CD4-positive, alpha-beta T cell treated with Interleukin-15 for 4 hours (primary cell): ENCODE measurements around the gene GPRC5B.

ENCODE experiments used
- DNase-seq: peaks from one replicate; pipeline ENCODE4 v3.0.0-alpha.2; 2020; ENCODE audit warnings: low spot score

Gene GPRC5B

DNA sequence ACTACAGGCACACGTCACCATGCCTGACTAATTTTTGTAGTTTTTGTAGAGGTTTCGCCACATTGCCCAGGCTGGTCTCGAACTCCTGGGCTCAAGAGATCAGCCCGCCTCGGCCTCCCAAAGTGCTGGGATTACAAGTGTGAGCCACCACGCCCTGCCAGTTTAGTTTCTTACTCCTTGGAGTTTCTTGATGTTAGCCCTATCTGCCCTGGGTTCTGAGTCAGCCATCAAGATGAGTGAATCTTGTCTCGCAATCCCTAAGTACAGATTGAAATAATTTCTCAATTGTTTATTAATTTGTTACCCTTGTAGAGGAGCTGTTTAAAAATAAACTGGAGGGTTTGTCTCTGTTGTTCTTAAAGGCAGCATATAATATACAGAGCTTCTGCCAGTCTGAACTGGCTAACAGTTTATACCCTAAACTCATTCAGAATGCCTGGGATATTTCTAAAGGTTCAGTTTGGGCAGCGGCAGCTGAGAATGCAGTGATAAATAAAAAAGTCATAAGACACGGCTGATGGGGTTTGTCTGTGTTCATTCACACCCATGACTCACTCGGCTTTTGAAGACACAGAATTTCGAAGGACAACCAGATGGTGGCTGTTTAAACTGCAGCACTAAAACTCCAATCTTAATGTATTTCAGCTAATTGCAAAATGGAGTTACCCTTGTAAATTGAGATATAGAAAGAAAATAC is 39.6 kb downstream of the GPRC5B start:
- no peak for DNase-seq

DNA sequence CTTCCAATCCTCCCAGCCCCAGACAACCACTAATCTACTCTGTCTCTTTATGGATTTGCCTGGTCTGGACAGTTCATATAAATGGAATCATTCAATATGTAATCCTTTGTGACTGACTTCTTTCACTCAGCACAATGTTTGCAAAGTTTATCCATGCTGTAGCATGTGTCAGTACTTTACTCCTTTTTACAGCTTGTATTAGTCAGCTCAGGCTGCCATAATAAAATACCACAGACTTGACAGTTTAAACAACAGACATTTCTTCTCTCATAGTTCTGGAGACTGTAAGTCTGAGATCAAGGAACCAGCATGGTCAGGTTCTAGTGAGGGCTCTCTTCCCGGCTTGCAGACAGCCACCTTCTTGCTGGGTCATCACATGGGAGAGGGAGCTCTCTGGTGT is 41.3 kb downstream of the GPRC5B start:
- DNase-seq, result no peak

DNA sequence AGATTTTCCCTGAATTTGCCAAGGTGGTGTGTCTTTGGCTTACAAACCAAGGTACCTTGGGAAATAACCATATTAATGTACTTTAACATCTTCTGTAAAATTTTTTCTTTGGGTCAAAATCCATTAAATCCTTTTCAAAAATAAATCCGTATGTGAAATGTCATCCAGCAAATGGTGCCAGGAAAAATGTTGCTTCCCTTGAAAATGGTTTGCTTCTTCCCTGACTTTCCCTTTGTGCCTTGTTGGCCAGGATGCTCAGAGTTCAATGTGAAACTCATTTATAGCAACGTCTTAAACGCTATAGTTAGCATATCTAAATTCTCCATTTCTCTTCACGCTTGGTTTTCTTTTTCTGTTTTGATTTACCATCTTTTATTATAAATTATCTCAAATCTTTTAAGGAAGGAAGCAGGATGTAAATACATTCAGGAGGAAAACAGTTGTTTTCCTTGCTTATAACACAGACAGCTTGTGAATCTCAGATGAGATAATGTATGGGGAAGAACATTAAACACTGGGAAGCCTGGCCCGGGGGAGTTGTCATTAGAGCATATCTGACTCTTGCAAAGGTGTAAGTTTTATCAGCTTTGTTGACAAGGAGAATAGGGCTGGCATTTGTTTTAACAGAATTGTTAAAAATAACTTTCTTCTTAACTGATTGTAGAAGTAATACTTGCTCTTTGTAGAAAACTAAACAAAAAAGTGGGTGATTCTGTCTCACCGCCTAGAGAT is 42.1 kb downstream of the GPRC5B start:
- no peak for DNase-seq

GRCh38 chr16:19841184-19841583 is 43.5 kb downstream of the GPRC5B start:
- DNase-seq, result no peak

DNA sequence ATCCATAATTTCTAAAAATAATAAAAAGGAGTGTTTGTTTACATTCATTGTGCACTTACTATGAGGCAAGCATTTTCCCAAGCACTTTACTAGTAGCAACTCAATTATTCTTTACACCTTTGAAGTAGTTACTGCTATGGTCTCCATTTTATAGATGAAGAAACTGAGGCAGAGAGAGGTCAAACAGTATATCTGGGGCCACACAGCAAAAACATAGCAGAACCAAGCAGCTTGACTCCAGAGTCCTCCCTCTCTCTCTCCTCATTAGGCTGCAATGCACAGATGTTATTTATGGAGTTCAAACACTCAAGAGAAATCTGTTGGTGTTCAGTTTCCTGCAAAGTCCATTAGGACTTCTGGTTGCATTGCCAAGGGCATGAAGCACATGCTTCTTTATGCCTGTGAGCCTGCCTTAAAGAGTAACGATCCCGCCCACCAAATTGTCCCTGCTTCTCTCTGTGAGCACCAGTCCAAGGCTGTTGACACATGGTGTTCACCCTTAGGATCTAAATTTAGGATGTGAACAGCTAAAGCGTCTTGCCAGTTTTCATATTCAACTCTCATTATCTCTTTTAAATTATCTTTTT is 44.0 kb downstream of the GPRC5B start:
- DNase-seq, result no peak

- no peak for DNase-seq
Observed at GRCh38 chr16:19837984-19838707, 46.5 kb downstream of the GPRC5B start.

- DNase-seq, result no peak
Observed at GRCh38 chr16:19837331-19837980, 47.2 kb downstream of the GPRC5B start.

DNA sequence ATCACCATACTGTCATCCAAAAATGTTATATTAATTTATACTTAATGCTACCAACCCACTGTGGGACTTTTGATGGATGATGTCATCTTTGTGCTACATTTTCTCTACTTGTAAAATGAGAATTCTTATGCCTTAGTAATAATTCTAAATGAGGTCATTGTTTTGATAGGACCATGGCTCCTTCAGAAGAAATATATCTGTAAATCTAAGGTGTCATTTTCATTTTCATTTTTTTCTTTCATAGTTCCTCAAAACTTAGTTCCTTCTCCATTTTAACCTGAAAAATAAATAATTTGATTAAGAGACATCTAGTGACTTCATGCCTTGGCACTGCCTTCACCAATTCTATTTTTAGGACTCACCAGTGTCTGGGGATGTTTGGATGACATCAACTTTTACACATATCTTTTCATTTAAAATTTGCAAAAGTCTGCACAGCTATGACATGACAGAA is 48.7 kb downstream of the GPRC5B start:
- no peak for DNase-seq

DNA sequence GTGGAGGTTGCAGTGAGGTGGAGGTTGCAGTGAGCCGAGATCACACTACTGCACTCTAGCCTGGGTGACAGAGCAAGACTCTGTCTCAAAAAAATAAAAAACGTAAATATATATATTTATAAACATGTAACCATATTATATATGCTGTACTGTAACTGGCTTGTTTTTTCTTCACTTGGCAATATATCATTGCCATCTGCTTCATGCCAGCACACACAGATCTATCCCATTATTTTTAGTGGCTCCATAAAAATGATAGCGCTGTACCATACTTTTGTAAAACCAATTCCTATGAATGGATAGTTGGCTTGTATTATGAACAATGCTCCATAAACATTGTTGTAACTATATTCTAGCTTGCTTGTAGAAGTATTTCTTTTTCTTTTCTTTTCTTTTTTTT is 49.5 kb downstream of the GPRC5B start:
- no peak for DNase-seq

DNA sequence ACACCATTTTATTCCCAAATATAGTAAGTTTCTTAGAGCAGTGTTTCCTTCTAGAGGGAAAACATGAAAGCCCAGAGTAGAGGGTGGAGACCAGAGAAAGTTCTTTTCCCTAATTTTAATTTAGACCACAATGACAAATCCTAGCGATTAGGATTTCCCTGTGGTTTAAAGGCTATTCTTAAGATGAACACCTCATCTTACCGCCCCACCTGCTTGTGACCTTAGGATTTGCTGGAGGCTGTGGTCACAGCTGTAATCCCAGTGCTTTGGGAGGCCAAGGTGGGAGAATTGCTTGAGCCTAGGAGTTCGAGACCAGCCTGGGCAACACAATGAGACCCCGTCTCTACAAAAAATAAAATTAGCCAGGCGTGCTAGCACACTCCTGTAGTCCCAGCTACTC is 51.1 kb downstream of the GPRC5B start:
- DNase-seq, result no peak

- no peak for DNase-seq
Observed at GRCh38 chr16:19833176-19833575, 51.5 kb downstream of the GPRC5B start.

DNA sequence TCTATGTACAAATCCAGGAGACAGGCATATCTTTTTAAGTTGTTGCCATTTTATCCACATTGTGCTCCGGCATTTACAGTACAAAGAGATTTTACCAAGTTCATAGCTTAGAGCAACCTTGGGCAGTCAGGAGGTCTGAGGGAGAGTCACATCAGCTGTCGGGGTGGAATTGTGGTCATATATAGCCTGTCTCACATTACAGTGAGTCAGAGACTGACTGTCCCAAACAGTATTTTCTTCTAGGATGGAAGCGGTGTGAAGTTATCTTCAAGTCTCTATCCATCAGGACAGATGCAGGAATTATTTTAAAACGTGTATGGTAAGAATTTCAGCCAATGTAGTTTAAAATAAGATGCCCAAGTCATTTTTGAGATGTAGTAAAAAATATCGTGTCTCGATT is 53.0 kb downstream of the GPRC5B start:
- no peak for DNase-seq

DNA sequence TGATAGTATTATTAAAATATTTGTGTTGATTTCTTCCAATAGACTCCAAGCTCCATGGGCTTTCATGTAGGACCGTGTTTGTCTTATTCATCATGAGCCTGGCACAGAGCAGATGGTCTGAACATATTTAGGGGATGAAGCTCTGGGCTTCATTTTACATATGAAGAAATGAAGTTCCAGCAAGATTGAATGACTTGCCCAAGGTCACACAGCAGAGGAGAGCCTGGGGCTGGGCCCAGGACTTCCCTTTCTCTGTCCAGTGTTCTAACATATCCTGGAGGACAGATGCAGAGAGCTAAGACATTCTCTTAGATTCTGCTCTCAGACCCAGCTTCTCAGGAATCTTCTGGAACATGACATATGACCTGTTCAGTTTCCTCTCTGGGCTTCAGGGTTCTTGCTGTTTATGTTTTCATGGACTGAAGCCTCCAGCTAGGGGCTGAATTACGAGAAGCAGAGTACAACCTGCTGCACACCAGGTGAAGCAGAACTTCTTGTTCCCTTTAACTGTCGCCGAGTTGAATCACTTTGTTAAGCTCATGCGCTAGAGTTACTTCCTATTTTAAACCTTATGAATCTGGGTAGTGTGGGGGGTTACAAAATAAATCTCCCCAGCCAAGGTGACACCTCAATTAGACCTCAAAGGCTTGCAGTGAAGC is 53.6 kb downstream of the GPRC5B start:
- DNase-seq, result no peak

- no peak for DNase-seq
Observed at GRCh38 chr16:19829844-19830692, 54.6 kb downstream of the GPRC5B start.

- DNase-seq, result no peak
Observed at GRCh38 chr16:19824216-19824615, 60.4 kb downstream of the GPRC5B start.

- no peak for DNase-seq
Observed at GRCh38 chr16:19823322-19823721, 61.3 kb downstream of the GPRC5B start.

DNA sequence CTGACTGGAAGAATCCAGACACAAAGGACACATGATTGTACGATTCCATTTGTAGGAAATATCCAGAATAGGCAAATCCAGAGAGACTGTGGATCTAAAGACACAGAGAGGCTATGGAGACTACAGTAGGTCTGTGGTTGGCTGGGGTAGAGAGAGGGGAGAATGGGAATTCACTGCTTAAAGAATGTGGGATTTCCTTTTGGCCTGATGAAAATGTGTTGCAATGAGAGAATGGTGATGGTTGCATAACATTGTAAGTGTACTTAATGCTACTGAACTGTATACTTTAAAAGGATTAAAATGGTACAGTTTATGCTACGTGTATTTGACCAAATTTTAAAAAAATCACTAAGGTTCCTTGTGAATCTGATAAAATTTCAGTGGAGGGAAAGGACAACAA is 62.1 kb downstream of the GPRC5B start:
- no peak for DNase-seq

DNA sequence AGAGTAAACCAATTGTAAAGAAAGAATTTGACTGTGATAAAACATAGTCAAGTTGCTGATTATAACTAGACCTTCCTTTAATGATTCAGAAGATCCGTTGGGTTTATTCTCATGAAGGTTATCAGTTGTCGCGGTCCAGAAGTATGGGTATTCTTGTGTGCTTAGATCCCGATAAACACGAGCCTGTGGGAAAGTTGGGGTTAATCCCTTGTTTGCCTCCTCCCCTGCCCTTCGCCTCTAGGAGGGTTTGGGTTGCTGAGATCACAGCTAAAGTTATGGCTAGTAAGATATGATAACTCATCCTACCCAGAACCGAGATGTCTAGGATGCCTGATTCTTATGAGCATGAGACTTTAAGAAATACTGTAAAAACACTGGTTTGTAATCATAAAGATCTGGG is 66.8 kb downstream of the GPRC5B start:
- no peak for DNase-seq

DNA sequence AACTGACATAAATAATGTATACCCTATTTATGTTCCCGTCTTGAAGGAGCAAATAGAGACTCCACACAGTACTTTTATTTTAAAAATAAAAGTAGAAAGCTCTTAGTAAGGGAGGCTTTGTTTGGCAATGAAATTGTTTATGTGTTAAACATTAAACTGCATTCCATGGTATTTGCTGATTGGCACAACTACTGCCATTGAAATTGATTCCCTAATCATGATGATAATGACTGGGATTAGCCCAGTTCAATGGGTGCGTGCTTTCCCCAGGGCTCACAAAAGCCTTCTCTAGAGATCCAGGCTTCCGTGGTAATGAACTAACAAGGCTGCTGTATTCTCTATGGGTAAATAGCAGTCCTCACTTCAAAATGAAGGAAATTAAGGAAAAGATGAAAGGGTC is 67.5 kb downstream of the GPRC5B start:
- no peak for DNase-seq

DNA sequence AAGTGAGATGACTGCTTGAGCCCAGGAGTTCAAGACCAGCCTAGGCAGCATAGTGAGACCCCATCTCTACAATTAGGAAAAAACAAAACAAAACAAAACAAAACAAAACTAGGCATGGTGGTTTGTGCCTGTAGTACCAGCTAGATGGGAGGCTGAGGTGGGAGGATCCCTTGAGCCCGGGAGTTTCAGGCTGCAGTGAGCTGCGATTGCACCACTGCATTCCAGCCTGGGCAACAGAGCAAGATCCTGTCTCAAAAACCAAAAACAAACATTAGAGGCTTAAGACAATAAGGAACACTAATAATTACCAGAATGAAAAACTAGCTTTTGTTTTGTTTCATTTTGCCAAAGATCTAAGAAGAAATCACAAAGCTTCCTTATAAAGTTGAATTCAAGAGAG is 69.2 kb downstream of the GPRC5B start:
- DNase-seq, result no peak

- no peak for DNase-seq
Observed at GRCh38 chr16:19812986-19813385, 71.7 kb downstream of the GPRC5B start.
